ENCODE measurements around the gene MAML2.

DNA sequence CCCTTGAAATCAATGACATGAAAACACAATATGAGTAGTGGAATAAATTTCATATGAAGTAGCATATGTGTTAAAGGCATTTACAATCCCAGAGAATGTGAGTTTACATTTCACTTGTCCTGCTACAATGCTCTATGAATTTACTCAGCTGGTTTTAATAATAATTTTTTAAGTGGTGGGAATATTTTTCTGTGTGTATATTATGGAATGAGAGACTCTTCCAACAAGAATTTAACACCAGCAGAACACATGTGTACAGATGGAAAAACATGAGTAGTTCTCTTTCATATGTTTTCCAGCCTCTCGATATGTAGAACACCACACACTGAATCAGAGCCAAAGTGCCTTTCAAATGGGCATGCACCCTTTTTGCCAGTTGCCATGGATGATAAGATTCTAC, 170.4 kb downstream of the MAML2 start:
- TF ChIP-seq, protein P1, sequence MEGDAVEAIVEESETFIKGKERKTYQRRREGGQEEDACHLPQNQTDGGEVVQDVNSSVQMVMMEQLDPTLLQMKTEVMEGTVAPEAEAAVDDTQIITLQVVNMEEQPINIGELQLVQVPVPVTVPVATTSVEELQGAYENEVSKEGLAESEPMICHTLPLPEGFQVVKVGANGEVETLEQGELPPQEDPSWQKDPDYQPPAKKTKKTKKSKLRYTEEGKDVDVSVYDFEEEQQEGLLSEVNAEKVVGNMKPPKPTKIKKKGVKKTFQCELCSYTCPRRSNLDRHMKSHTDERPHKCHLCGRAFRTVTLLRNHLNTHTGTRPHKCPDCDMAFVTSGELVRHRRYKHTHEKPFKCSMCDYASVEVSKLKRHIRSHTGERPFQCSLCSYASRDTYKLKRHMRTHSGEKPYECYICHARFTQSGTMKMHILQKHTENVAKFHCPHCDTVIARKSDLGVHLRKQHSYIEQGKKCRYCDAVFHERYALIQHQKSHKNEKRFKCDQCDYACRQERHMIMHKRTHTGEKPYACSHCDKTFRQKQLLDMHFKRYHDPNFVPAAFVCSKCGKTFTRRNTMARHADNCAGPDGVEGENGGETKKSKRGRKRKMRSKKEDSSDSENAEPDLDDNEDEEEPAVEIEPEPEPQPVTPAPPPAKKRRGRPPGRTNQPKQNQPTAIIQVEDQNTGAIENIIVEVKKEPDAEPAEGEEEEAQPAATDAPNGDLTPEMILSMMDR (IDR thresholded peaks at IDR 0.05 in 8 of 11, conservative IDR thresholded peaks at IDR 0.05 in 3 of 11): no peak
- no peak for TF ChIP-seq POLR2A (IDR thresholded peaks at IDR 0.05)
- TF ChIP-seq POLR2AphosphoS5 (IDR thresholded peaks at IDR 0.05): no peak

All from spleen (tissue), 7 donors.